Measurements from ENCODE around the gene LAMB1. TPM values are rescaled to one million over a fixed set of nuclear protein-coding genes. Genes with fewer than 3 reads are reported as not detected.

LAMB1 gene
- total RNA-seq, 2 donors from 2014 or later: 91.6 to 96.7 TPM

DNA sequence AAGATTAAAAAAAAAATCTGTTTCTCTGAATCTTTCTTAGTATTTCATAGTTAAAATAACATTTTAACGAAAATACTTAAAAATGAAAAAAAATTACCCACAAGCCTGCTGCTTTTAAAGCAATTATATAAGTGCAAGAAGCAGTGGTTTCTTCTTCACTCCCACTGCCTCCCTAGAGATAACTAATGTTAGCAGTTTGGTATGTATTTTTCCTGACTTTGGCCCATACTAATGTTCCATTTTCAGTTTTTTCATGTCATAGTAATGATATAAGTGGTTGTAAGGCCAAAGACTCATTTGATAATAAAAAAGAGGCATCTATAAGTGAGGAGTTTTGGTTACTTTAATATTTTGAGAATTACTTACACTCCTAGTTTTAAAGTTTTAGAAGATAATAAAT lies 24.3 kb upstream of the LAMB1 start:
- TF ChIP-seq, protein P1, sequence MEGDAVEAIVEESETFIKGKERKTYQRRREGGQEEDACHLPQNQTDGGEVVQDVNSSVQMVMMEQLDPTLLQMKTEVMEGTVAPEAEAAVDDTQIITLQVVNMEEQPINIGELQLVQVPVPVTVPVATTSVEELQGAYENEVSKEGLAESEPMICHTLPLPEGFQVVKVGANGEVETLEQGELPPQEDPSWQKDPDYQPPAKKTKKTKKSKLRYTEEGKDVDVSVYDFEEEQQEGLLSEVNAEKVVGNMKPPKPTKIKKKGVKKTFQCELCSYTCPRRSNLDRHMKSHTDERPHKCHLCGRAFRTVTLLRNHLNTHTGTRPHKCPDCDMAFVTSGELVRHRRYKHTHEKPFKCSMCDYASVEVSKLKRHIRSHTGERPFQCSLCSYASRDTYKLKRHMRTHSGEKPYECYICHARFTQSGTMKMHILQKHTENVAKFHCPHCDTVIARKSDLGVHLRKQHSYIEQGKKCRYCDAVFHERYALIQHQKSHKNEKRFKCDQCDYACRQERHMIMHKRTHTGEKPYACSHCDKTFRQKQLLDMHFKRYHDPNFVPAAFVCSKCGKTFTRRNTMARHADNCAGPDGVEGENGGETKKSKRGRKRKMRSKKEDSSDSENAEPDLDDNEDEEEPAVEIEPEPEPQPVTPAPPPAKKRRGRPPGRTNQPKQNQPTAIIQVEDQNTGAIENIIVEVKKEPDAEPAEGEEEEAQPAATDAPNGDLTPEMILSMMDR (IDR thresholded peaks at IDR 0.05): no peak
- intact Hi-C loops (cut with DNase I): no loop called here
- Histone ChIP-seq H3K4me3 (no peak overlapping the region), H3K9ac (ENCODE audit: low read depth in 2 of 2, low read length in 2 of 2) (no peak overlapping the region), H3K27ac (no peak overlapping the region), H3K27me3 (no peaks in the 10 kb centered on the region), H3K4me1 (no peaks in the 10 kb centered on the region), H3K36me3 (no peaks in the 10 kb centered on the region), H3K9me3 (no peaks in the 10 kb centered on the region)
- no peak for DNase-seq

DNA sequence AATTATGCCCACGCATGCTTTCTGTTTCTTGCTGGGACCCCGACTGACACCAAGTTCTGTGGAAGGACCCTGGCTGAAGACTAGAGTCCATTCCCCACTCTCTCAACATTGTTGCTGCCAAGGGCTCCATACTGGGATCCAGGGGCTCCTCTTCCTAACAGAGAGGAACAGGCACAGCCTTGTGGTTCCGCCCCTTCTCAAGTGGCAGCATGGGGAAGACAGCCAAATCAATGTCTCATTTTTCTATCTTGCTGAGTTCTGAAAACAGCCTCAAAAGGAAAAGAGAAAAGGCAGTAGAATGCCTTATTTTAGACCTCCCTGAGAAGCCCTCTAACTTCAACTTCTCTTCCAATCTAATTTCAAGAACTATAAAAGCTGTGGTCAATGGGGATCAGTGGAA lies 23.7 kb upstream of the LAMB1 start:
- Histone ChIP-seq H3K4me1 (no peaks in the 10 kb centered on the region), H3K4me3 (no peak overlapping the region), H3K9ac (ENCODE audit: low read depth in 2 of 2, low read length in 2 of 2) (no peak overlapping the region), H3K9me3 (no peaks in the 10 kb centered on the region), H3K27ac (no peak overlapping the region), H3K36me3 (no peaks in the 10 kb centered on the region), H3K27me3 (no peaks in the 10 kb centered on the region)
- intact Hi-C loops (cut with DNase I): no loop called here
- no peak for DNase-seq
- TF ChIP-seq, protein P1 (IDR thresholded peaks at IDR 0.05): no peak

DNA sequence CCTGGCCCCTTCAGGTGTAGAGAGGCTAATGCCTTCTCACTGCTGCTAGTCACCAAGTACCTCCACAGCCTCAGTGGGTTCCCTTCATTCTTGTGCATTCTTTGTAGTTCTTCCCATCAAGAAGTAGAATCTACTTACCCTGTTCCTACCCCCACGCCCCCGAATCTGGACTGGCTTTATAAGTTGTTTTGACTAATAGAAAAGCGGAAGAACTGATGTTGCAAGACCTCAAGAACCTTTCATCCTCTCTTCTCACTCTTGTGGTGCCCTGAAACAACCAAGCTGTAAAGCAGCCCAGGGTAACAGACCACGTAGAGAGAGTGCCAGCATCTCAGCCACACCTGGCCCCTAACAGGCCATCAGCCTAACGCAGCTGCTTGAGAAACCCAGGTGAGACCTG lies 23.2 kb upstream of the LAMB1 start:
- H3K36me3 ChIP-seq: no peaks in the 10 kb centered on the region
- H3K4me1 ChIP-seq: no peaks in the 10 kb centered on the region
- no peaks in the 10 kb centered on the region for H3K9me3 ChIP-seq
- TF ChIP-seq, protein P1 (IDR thresholded peaks at IDR 0.05): no peak
- H3K9ac ChIP-seq (ENCODE audit: low read depth in 2 of 2, low read length in 2 of 2): no peak overlapping the region
- DNase-seq: no peak
- H3K4me3 ChIP-seq: no peak overlapping the region
- no peak overlapping the region for H3K27ac ChIP-seq
- intact Hi-C loops (cut with DNase I): no loop called here
- no peaks in the 10 kb centered on the region for H3K27me3 ChIP-seq

DNA sequence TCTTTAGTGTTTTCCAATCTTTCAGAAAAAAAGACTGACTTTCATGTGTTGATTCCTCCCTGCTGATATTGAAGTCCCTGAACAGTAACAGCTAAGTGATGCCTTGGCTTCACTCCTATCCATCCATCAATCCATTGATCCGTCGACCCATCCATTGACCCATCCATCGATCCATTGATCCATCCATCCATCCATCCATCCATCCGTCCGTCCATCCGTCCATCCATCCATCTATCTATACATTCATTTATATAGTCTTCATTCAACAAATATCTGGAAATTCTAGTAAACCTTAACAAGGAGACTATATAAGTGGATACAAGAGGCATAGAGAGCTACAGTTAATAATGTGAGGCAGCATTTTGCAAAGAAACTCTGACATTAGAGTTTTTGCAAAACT lies 21.6 kb upstream of the LAMB1 start:
- TF ChIP-seq, protein P1 (IDR thresholded peaks at IDR 0.05): no peak
- H3K36me3 ChIP-seq: no peaks in the 10 kb centered on the region
- no peaks in the 10 kb centered on the region for H3K4me1 ChIP-seq
- no peak overlapping the region for H3K9ac ChIP-seq (ENCODE audit: low read depth in 2 of 2, low read length in 2 of 2)
- DNase-seq: no peak
- no peak overlapping the region for H3K27ac ChIP-seq
- no peaks in the 10 kb centered on the region for H3K27me3 ChIP-seq
- no peak overlapping the region for H3K4me3 ChIP-seq
- no peaks in the 10 kb centered on the region for H3K9me3 ChIP-seq
- intact Hi-C loops (cut with DNase I): no loop called here

DNA sequence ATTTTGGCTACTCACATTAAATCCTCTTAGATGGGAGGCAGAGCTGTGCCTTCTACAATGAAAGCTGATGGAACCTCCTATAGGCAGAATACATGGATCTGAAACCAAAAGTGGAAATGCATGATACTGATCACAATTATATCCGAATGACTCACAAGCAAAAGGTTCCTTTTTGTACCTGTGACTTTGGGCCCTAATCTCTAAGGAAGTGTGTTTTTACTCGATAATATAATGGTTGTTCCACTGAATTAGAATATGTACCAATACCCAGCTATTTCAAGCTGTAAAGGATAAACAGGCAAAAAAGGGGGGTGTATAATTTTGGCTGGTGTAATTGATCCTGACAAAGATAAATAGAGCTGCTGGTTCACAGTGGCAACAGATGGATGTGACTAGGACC lies 17.6 kb upstream of the LAMB1 start:
- Histone ChIP-seq H3K9me3 (no peaks in the 10 kb centered on the region), H3K36me3 (no peaks in the 10 kb centered on the region), H3K4me1 (no peaks in the 10 kb centered on the region), H3K27me3 (no peaks in the 10 kb centered on the region), H3K9ac (ENCODE audit: low read depth in 2 of 2, low read length in 2 of 2) (no peak overlapping the region), H3K4me3 (no peak overlapping the region), H3K27ac (no peak overlapping the region)
- intact Hi-C loops (cut with DNase I): no loop called here
- TF ChIP-seq, protein P1 (IDR thresholded peaks at IDR 0.05): no peak
- no peak for DNase-seq

DNA sequence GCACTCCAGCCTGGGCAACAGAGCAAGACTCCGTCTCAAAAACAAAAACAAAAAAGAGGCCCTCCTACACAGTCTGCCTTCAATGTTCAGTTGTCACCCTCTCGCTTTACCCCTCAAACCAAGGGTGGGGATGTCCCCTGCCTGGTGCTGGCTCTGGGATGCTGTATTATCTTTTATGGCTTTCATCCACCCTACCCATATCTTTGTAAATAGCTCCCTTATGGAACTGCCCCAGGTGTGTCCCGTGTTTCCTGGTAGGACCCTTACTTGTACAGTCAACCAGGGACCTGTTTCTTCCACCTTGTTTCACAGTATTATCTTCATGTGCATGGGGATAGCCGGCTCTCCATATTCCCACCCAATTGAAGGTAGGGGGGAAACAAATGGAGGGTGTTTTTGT lies 15.7 kb upstream of the LAMB1 start:
- Histone ChIP-seq H3K4me3 (no peak overlapping the region), H3K9ac (ENCODE audit: low read depth in 2 of 2, low read length in 2 of 2) (no peak overlapping the region), H3K4me1 (no peaks in the 10 kb centered on the region), H3K27ac (no peak overlapping the region), H3K27me3 (no peaks in the 10 kb centered on the region), H3K9me3 (no peaks in the 10 kb centered on the region), H3K36me3 (no peaks in the 10 kb centered on the region)
- DNase-seq: no peak
- intact Hi-C loops (cut with DNase I): no loop called here
- TF ChIP-seq, protein P1 (IDR thresholded peaks at IDR 0.05): no peak
